Endothelial cell of umbilical vein (primary cell): ENCODE data around the gene TEC. TPM values are rescaled to one million over a fixed set of nuclear protein-coding genes. Genes with fewer than 3 reads are reported as not detected.

Source experiments
- BruUV-seq: library from RNA; stranded (reverse); fragments of 400-500 nt; replicated peaks from 2 replicates; lab custom pipeline; 2021; lab: Mats Ljungman, UMichigan
- CTCF ChIA-PET: fragments of 300-600, 350-600 bp; sonication (Branson Sonifier 250); formaldehyde crosslinking; loops from one replicate; lab custom pipeline; 2021; ENCODE audit warnings: antibody characterized with exemption, inconsistent platforms; lab: Charles Lee
- POLR2A ChIA-PET: fragments of 300-600, 350-600 bp; sonication (Branson Sonifier 250); formaldehyde crosslinking; loops from one replicate; lab custom pipeline; 2021; ENCODE audit warnings: antibody characterized with exemption, inconsistent platforms; lab: Charles Lee
- DNase-seq: peaks from one replicate; pipeline ENCODE4 v3.0.0-alpha.2; 2011; ENCODE audit warnings: low read depth, low spot score
- FAIRE-seq: peaks from 2 replicates; lab custom pipeline; 2011; peaks lifted over from hg19 to GRCh38; lab: Jason Lieb, UNC
- H2AFZ ChIP-seq: 2 replicates; pipeline ENCODE4 v1.6.0; 2012; ENCODE audit warnings: low read depth, low read length, control low read depth, inconsistent platforms
- H3K27ac ChIP-seq: 2 replicates; pipeline ENCODE4 v1.5.1; 2011; ENCODE audit warnings: low read depth, mild to moderate bottlenecking, control low read depth, low read length, moderate library complexity; ENCODE audit not compliant: insufficient read depth
- H3K27me3 ChIP-seq, 2 experiments: 2 replicates each; pipeline versions ENCODE4 v1.6.0 to v1.6.1; 2011; ENCODE audit warnings: low read length in 2 of 2, mixed read lengths in 1 of 2; ENCODE audit not compliant: control insufficient read depth in 2 of 2, insufficient read depth in 2 of 2
- H3K36me3 ChIP-seq, 2 experiments: 2 replicates in 1 of 2; 3 replicates in 1 of 2; pipeline ENCODE4 v1.5.1; 2011; ENCODE audit warnings: low read length in 2 of 2, mild to moderate bottlenecking in 1 of 2, moderate library complexity in 1 of 2; ENCODE audit not compliant: control insufficient read depth in 2 of 2, insufficient read depth in 2 of 2; ENCODE audit errors: extremely low read depth in 1 of 2
- H3K4me1 ChIP-seq: 3 replicates; pipeline ENCODE4 v1.5.1; 2011; ENCODE audit warnings: mild to moderate bottlenecking, low read length; ENCODE audit not compliant: control insufficient read depth, insufficient read depth; ENCODE audit errors: extremely low read depth
- H3K4me2 ChIP-seq: 2 replicates; pipeline ENCODE4 v1.6.1; 2011; ENCODE audit warnings: low read length, control low read depth, mixed read lengths; ENCODE audit not compliant: insufficient read depth
- H3K4me3 ChIP-seq, 3 experiments: fragments of 200-600 bp in 1 of 3; sonication (generic), shearing (Covaris generic) in 1 of 3; replicated peaks in 1 of 3; 2 replicates each; pipeline ENCODE4 v1.5.1; 2011 to 2016; ENCODE audit warnings: control low read depth in 3 of 3, low read length in 3 of 3, mild to moderate bottlenecking in 2 of 3, inconsistent platforms in 1 of 3, low read depth in 1 of 3, moderate library complexity in 1 of 3; ENCODE audit not compliant: insufficient read depth in 1 of 3
- H3K79me2 ChIP-seq: 2 replicates; pipeline ENCODE4 v1.6.0; 2012; ENCODE audit warnings: low read length, inconsistent platforms; ENCODE audit not compliant: control insufficient read depth, insufficient read depth
- H3K9ac ChIP-seq: replicated peaks from 2 replicates; pipeline ENCODE3; 2011; ENCODE audit warnings: low read length, control low read depth; ENCODE audit not compliant: insufficient read depth; ENCODE audit errors: extremely low read depth
- H3K9me1 ChIP-seq: replicated peaks from 3 replicates; pipeline ENCODE4 v1.6.0; 2011; ENCODE audit warnings: mild to moderate bottlenecking, low read length; ENCODE audit not compliant: control insufficient read depth, insufficient read depth; ENCODE audit errors: extremely low read depth
- H3K9me3 ChIP-seq: replicated peaks from 2 replicates; pipeline ENCODE4 v1.5.1; 2012; ENCODE audit warnings: low read length, inconsistent platforms; ENCODE audit not compliant: control insufficient read depth, insufficient read depth
- H4K20me1 ChIP-seq: replicated peaks from 2 replicates; pipeline ENCODE3; 2011; ENCODE audit warnings: mild to moderate bottlenecking, low read length; ENCODE audit not compliant: control insufficient read depth, insufficient read depth; ENCODE audit errors: extremely low read depth
- EZH2 ChIP-seq: IDR thresholded peaks from 2 replicates; pipeline ENCODE4 v1.6.1; 2012; ENCODE audit warnings: borderline replicate concordance, low read depth, mild to moderate bottlenecking, moderate library complexity, low read length, inconsistent platforms; ENCODE audit not compliant: severe bottlenecking
- FOS ChIP-seq: IDR thresholded peaks from 2 replicates; pipeline ENCODE4 v1.6.1; 2011; ENCODE audit warnings: mild to moderate bottlenecking, low read length, moderate library complexity, borderline replicate concordance; ENCODE audit not compliant: insufficient read depth
- GATA2 ChIP-seq: IDR thresholded peaks from 2 replicates; pipeline ENCODE4 v1.7.0; 2011; ENCODE audit warnings: low read depth, mild to moderate bottlenecking, moderate library complexity, mixed read lengths, low read length; ENCODE audit not compliant: insufficient read length, insufficient read depth
- JUN ChIP-seq: IDR thresholded peaks from 2 replicates; pipeline ENCODE4 v1.6.1; 2011; ENCODE audit warnings: borderline replicate concordance, low read depth; ENCODE audit not compliant: insufficient read length, insufficient read depth
- MYC ChIP-seq: IDR thresholded peaks from one replicate; pipeline ENCODE4 v1.6.1; 2011; ENCODE audit warnings: mild to moderate bottlenecking, low read depth, low read length
- POLR2A ChIP-seq: IDR thresholded peaks from 2 replicates; pipeline ENCODE4 v1.6.1; 2012; ENCODE audit warnings: low read depth, mild to moderate bottlenecking, control low read depth, low read length
- POLR2AphosphoS5 ChIP-seq: IDR thresholded peaks from 2 replicates; pipeline ENCODE4 v1.6.1; 2012; ENCODE audit warnings: low read depth, mild to moderate bottlenecking, control low read depth, low read length, moderate library complexity; ENCODE audit not compliant: insufficient read depth
- dilution Hi-C: fragments of 300-500 bp; cut with MboI; formaldehyde crosslinking; loops from one replicate; pipeline ENCODE4 v1.15.0; 2019; ENCODE audit warnings: low sequenced_read_pairs; ENCODE audit not compliant: extremely low pct_ligation_motif_present
- intact Hi-C: fragments of 100-400 bp; cut with micrococcal nuclease; formaldehyde crosslinking; loops from one replicate; pipeline ENCODE4 v1.10.0; 2022
- polyA plus RNA-seq, 4 experiments: library from polyadenylated mRNA; depleted of rRNA in 3 of 4; stranded (reverse) in 3 of 4; unstranded in 1 of 4; fragments of >200 nt; gene quantifications; 2 replicates each; pipeline versions ENCODE4 v1.2.1 to v1.2.3, GENCODE V29; 2011 to 2012; ENCODE audit warnings: missing spikeins in 1 of 4
- total RNA-seq: library from RNA; stranded (reverse); gene quantifications from 2 replicates; pipeline ENCODE4 v1.2.3, GENCODE V29; 2021
- TF ChIP-seq, protein P1 (sequence below), 2 donors: IDR thresholded peaks; 1 replicate in 1 of 2; 2 replicates in 1 of 2; pipeline ENCODE4 v1.5.1; 2011; ENCODE audit warnings: low read length in 2 of 2, mild to moderate bottlenecking in 2 of 2, moderate library complexity in 2 of 2, control low read depth in 1 of 2, inconsistent platforms in 1 of 2, low read depth in 1 of 2; ENCODE audit not compliant: insufficient read depth in 1 of 2; ENCODE audit errors: extremely low read depth in 1 of 2
- TF ChIP-seq, protein P2 (sequence below): IDR thresholded peaks from 2 replicates; pipeline ENCODE4 v1.6.1; 2011; ENCODE audit not compliant: insufficient read depth, insufficient read length

The TEC gene
- total and polyA plus RNA-seq, 2 donors (not counting 3 experiments of a cell fraction or from before 2014, with no cell fraction given) = 0.08 to 0.86 TPM

DNA sequence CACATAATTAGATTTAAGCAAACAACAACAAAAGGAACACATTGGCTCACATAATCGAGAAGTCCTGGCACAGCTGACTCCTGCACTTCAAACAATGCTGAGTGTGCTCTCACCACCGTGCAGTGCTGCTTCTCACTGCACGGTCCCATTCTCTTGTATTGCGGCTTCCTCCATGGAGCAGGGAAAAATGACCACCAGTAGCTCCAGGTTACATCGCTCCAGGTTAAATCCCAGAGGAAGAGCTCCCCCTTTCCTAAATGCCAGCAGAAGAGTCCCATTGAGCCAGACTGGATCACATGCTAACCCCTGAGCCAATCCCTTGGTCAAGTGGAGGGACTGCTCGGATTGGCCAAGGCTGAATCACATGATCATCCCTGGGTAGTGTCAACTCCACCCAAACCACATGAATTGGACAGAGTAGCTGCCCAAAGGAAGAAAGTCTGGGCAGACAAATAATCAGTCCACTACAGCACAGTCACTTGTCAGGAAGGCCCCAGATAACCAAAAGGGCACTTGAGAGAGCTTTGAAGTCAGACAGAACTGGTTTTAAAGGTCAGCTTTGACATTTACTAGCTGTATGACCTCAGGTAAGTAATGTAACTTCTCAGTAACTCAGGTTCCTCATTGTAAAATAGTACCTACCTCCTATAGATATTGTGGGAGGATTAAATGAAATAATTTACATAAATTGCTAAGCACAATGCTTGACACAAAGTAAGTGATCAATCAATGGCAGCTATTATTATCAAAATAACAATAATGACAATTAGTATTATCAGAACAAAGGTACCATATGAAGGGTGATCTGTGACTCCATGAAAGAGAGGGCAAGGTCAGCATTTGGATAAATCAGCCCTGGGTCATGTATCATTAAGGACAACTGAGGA, 14.3 kb downstream of the TEC start:
- Histone ChIP-seq H3K27me3 (no peaks in the 10 kb centered on the region), H3K9ac (no peak overlapping the region), H3K4me1 (no peaks in the 10 kb centered on the region), H3K9me3 (no peaks in the 10 kb centered on the region), H3K79me2 (no peaks in the 10 kb centered on the region), H3K36me3 (no peaks in the 10 kb centered on the region), H3K9me1 (no peaks in the 10 kb centered on the region), H3K4me3 (no peak overlapping the region), H4K20me1 (no peaks in the 10 kb centered on the region), H3K27ac (no peak overlapping the region), H3K4me2 (no peak overlapping the region), H2AFZ (no peak overlapping the region)
- POLR2A ChIA-PET = no interaction called here
- DNase-seq (no peak), FAIRE-seq (no peak)
- dilution Hi-C loops (no loop called here), intact Hi-C loops (no loop called here)
- TF ChIP-seq, protein P1, sequence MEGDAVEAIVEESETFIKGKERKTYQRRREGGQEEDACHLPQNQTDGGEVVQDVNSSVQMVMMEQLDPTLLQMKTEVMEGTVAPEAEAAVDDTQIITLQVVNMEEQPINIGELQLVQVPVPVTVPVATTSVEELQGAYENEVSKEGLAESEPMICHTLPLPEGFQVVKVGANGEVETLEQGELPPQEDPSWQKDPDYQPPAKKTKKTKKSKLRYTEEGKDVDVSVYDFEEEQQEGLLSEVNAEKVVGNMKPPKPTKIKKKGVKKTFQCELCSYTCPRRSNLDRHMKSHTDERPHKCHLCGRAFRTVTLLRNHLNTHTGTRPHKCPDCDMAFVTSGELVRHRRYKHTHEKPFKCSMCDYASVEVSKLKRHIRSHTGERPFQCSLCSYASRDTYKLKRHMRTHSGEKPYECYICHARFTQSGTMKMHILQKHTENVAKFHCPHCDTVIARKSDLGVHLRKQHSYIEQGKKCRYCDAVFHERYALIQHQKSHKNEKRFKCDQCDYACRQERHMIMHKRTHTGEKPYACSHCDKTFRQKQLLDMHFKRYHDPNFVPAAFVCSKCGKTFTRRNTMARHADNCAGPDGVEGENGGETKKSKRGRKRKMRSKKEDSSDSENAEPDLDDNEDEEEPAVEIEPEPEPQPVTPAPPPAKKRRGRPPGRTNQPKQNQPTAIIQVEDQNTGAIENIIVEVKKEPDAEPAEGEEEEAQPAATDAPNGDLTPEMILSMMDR (IDR thresholded peaks at IDR 0.05; ENCODE audit: extremely low read depth in 1 of 2, insufficient read depth in 1 of 2, low read depth in 1 of 2, low read length in 2 of 2) = no peak
- TF ChIP-seq MYC (no peak), EZH2 (no peak), GATA2 (no peak), POLR2A (no peak), POLR2AphosphoS5 (no peak), FOS (no peak), JUN (no peak)
- TF ChIP-seq, protein P2, sequence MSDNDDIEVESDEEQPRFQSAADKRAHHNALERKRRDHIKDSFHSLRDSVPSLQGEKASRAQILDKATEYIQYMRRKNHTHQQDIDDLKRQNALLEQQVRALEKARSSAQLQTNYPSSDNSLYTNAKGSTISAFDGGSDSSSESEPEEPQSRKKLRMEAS = no peak
- CTCF ChIA-PET = no interaction called here
- no TSS peak for BruUV-seq
